ENCODE measurements around the gene RAB9B.
"Not testable (repeated sequence)": the region's sequence is repeated elsewhere in the genome, so short reads cannot be mapped to it uniquely, and the experiment has no call there.

RAB9B gene, protein sequence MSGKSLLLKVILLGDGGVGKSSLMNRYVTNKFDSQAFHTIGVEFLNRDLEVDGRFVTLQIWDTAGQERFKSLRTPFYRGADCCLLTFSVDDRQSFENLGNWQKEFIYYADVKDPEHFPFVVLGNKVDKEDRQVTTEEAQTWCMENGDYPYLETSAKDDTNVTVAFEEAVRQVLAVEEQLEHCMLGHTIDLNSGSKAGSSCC

DNA sequence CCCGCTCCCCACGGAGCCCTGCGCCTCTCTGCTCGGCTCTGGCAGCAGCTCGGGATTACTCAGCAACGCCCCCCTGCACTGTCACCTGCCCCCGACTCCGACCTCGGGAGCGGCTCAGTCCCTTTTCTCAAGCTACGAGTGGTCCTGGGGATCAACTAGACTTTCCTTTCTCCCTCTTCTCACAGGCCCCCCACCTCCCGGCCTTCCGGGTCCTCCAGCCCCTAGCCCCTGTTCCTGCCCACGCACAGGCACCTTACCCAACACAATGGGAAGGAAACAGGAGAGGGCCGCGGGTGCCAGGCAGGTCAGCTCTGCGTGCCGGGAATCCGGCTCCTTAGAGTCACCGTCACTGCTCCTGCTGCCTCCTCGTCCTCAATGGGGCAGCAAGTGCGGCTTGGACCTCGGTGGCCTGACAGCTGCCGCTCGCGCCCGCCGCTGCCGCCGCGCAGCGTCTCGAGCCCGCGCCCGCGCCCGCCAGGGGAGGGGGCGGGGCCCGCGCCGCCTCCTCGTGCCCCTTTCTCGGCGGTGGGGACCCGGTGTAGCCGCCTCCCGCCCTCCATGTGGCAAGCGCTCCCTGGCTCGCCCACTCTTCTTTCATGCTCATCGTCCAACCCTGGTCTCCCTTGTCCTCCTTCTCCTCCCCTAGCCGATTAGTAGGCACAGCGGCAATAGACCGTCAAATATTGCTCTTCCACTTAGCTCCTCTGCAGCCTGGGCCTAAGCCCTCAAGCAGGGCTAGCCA is at the start of gene RAB9B:
TSS of gene RAB9B (minus strand) at position 455 of the 742 bp plus-strand sequence. CDS start 6,473 bp downstream, outside the sequence.
- DNase-seq (ENCODE audit: low read depth in 2 of 2) = peak in 1 of 2 donors; percentile 29

DNA sequence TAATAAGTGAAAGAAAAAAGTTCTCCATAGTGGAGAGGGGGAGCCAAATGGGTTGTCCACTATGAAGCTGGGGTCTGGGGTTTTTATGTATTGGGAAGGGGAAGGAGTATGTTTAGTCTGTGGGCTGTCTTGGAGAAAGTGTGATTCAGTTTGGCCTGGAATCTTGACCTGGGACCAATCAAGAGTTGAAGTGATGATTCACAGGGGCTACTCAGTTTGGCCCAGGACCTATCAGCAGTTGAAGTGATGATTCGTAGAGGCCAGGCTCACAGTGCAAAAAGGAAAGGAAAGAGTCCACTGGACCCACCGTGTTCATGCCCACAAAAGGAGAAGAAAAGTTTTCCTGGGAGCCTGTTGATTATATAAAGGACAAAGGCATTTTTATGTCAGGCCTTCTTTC is 47.3 kb upstream of the RAB9B start:
- no peak for DNase-seq (ENCODE audit: low read depth in 2 of 2)

DNA sequence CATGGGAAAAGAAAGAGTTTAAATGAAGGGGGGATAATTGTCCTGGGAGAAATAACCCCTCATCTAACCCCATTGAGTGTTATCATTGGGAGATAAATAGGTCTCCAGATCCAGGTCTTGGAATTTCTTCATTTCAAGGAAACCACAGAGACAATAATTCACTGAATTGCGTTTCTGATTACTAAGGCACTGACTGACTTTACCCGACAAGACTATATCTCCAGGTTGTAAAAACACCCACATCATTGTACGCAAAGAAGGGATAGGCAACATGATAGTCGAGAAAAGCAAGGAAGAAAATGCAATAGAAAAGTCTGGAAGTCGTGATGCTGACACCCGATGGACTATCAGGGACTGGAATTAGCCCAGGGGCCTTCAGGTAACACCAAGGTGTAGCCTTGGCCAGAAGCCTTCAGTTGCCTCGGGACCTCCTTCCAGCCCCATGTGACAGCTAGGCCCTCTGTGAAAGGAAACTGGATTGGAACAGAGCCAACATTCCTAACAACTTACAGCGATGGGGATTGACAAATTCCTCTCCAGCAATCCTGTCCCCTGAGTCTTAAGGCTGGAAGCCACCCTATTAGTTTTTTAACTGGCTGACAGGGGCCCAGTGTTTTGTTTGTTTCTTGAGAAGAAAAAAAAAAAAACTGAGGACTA is 46.5 kb upstream of the RAB9B start:
- DNase-seq (ENCODE audit: low read depth in 2 of 2) = no peak

DNA sequence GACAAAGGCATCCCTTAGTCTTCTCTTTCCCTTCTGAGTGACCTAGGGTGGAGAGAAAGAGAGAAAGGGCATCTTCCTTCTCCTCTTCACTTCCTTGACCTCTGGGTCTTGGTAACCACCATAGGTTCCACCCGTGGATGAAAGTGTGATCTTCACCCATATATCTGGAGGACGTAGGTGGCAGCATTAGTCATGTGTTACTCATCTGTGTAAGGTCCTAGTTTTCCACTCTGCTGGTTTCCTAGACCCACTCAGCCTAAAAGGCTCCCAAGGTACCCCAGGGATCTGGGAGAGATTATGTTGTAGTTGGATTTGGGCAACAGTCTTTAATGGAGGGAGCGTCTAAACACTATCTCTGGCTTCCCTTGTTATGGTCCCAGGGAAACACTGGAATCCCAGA is 45.5 kb upstream of the RAB9B start:
- no peak for DNase-seq (ENCODE audit: low read depth in 2 of 2)

DNA sequence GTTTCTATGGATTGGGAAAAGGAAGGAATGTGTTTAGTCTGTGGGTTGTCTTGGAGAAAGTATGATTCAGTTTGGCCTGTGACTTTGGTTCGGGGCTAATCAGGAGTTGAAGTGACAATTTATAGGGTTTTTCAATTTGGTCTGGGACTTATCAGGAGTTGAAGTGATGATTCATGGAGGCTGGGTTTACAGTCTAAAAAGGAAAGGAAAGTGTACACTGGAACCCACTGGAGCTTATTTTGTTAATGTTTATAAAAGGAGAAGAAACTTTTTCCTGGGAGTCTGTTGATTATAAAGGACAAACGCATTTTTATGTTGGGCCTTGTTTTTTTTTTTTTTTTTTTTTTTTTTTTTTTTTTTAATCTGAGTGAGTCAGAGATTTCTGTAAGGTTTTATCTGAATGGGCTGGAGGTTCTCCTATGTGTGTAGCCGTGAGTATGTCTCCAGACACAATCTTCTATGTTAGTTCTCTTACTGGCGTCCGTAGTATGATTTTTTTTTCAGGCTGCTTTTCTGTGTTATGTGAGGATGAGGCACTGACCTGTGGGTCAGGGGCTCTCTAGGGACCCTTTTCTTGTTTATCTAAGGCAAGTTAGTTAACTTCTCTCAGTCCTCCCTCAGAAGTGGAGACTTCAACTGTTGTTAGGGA is 33.0 kb upstream of the RAB9B start:
- no peak for DNase-seq (ENCODE audit: low read depth in 2 of 2)

DNA sequence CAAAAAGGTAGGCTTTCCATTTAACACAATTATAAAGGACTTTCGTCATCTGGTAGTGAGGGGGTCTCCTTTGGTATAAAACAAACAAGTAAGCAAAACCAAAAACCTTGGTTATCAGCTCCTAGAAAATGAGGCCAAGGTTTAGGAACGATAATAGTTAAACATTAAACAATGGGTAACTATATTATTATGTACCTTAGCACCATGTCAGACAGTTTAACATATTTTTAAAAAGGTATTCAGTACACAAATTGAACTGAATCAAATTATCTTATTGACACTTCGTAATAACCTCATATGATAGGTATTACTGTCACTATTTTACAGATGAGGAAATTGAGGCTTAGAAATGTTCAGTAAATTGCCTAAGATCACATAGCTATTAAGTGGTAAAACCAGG is 32.1 kb upstream of the RAB9B start:
- no peak for DNase-seq (ENCODE audit: low read depth in 2 of 2)

DNA sequence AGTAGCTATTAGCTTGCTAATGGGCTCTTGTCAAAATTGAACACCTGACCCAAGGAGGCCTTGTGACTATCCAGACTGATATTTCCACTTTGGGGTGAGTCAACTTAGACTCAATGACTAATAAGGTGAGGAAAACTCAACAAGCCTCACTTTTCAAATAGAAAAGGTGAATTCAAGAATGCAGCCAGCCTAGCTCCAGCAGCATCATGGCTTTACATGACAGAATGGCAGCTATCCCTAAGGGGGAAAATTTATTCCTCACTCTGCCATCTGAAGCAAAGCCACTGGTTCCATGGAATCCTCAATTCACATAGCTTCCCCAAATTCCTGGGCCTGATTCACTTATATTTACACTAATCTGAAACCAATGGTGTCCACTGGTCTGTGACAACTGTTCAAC is 29.1 kb upstream of the RAB9B start:
- DNase-seq (ENCODE audit: low read depth in 2 of 2) = no peak

DNA sequence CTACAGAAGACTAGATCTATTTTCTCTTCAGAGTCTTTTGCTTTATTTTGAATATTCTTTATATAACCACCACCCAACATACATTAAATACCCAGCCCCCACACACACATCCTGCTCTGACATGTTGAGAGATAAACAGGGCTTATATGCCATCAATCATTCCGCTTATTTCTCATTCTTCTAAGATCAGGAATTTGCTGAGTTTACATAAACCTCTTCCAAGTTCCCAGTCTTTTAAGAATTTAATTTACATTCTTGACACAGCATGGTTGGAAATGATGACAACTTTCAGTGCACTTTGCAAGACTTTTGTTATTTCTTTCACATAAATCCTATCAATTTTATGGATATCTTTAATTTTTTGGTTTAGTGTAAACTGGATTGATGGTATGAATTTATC is 17.5 kb upstream of the RAB9B start:
- no peak for DNase-seq (ENCODE audit: low read depth in 2 of 2)

DNA sequence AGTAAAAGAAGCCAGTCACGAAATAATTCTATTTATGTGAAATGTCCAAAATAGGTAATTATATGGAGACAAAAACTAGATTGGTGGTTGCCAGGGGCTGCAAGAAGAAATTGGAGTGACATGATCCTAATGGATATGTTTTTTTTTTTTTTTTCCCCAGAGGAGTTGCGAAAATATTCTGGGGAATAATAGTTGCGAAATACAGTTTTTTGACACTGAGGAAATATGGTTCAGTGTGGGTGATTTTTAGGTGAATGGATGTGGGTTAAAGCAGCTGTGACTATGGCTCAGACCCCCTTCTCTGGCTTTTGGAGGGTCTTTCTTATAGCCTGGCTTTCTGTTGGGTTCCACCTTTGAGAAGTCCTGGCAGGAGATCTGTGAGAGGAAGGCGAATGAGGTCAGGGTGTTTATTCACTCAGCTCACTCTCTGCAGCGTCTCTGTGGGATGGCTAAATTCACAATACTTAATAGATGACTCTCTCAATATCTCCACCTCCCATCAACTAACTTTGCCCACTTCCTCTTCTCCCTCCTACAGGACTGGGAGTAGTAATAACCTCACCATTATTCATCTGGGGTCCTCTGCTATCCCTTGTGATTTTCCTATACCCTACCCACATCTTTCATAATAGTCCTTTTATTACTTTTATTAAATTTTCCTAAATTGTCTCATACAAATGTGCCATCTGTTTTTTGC is 15.3 kb upstream of the RAB9B start:
- DNase-seq (ENCODE audit: low read depth in 2 of 2) = no peak

DNA sequence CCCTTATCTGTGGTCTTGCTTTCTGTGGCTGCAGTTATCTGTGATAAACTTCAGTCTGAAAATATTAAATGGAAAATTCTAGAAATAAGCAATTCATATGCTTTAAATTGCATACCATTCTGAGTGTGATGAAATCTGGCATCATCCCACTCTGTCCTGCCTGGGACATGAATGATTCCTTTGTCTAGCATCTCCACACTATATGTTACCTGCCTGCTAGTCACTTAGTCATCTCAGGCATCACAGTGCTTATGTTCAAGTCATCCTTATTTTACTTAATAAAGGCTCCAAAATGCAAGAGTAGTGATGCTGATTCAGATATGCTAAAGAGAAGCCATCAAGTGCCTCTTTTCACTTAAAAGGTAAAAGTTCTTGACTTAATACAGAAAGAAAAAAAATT is 14.3 kb upstream of the RAB9B start:
- DNase-seq (ENCODE audit: low read depth in 2 of 2) = no peak

DNA sequence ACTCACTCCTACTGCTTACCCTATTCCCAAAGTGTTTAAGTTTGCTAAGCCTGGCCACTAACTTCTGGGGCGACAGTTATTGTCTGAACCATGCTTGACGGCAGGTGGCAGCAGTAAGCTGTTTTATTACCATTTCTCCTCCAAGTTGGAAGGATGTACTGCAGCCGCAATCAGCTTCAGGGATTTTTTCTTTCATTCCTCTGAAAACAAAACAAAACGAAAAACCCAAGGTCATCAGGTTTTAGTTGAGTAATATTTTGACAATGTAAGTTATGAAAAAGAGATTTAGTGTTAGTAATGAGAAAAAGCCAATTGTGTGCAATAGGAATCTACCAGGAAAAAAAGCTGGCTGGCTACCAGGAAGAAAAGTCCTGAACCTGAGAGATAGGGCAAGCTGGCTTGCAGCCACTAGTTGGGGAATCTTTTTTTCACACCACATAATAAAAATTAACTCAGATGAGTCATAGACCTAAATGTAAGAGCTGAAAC is 13.2 kb upstream of the RAB9B start:
- DNase-seq (ENCODE audit: low read depth in 2 of 2) = peak in 1 of 2 donors; percentile 15

DNA sequence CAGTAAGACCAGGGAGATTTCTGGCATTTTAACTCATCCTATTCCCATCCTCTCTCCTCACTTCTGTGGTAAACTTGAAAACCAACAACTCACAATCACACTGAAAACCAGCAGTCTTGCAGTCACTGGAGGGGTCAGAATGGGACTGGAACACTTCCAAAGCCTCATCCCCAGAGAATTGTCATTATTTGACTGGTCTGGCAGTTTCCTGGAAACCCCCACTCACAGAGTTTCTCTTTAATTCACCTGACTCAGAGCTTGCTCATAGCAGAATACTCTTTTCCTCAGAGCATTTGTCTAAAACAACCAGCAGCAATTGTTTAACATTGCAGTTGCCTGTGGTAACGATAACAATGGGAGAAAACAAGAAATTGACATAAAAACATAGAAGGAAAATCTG is 7.3 kb upstream of the RAB9B start:
- DNase-seq (ENCODE audit: low read depth in 2 of 2) = no peak

DNA sequence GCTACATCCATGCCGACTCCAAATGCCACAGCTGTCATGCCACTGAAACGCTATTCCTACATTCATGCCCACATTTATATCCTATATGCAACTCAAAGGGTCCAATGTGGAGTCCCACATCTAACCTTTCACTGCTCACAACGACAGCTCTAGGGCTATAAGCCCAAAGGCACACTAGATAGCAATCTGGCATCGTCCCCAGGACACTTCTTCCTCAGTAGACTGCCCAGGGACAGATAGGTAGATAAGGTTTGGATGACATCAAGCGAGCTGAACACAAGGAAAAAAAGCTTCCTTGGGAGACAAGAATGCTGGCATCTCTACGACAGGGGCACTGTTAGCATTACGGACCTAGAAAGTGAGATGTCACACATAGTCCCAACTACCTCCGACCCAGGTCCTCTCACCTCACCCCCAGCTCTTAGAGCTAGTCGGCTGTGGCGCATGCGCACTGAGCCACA is 685 bp downstream of the RAB9B start:
- peak in 1 of 2 donors; percentile 32 for DNase-seq (ENCODE audit: low read depth in 2 of 2)

DNA sequence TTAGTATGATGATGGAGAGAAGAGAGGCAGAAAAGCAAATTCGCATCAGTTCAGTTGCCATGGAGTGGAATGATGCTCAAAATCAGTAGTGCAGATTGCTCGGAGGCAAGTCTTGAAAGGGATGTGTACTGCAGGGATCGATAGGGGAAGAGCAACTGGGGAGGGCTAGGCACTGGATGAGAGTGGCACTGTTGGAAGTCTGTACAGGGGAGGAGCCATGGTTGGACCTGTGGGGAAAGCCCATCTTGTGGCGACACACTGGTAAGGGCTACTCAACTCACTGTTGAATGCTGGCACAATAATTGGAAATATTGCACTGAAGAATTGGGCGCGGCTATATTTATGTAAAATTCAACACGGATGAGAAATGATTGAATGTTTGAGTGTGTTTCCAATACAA is 1.2 kb downstream of the RAB9B start:
- DNase-seq (ENCODE audit: low read depth in 2 of 2) = no peak

DNA sequence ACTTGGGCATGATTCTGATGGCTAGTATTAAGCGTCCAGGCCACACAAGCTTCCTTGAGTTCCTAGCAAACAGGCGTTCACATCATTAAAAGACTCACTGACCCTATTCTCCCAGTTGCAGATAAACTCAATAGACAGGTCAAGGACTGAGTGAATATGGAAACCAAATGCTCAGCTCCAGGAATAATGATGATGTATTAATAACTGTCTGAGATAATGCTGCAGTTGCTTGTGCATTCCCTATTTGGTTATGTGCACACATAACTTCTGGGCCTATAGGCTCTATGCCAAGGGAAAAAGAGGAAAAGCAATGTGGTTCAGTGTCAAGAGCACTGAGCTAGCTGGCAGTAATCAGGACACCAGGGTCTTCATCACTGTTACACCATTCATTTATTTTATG is 3.5 kb downstream of the RAB9B start:
- no peak for DNase-seq (ENCODE audit: low read depth in 2 of 2)

DNA sequence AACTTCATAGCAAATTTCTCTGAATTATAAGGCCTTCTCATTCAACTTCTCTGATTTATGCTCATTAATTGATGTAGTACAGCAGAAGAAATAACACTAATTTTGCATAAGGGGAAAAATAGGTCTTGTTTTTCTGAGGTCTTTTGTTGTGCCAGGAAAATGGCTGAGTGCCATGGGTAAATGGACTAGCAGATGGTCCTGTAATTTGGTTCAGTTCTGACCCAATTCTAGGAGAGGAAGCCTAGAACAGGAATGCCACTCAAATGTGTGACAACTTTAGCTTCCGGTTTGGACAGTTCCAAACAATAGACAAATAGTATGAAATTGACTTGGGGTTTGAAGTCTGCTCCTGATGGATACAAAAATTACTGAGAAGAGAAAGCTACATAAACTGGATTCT is 6.2 kb downstream of the RAB9B start:
- no peak for DNase-seq (ENCODE audit: low read depth in 2 of 2)

DNA sequence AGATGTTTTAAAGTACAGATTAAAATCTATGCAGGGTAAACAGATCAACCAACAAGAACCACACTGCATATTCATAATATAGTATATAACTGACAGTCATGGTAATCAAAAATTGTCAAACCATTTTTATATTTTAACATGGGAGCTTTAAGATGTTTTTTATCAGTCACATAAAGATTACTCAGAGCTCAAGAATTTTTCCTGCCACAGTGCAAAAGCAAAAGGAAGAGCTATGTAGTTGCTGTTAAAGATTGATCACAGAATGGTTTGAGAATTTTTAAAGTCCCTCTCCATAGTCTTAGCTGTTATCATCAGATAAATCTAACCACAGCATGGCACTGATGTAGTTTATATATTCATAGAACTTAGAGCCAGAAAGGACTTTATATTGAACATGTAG is 8.5 kb downstream of the RAB9B start:
- DNase-seq (ENCODE audit: low read depth in 2 of 2) = no peak

DNA sequence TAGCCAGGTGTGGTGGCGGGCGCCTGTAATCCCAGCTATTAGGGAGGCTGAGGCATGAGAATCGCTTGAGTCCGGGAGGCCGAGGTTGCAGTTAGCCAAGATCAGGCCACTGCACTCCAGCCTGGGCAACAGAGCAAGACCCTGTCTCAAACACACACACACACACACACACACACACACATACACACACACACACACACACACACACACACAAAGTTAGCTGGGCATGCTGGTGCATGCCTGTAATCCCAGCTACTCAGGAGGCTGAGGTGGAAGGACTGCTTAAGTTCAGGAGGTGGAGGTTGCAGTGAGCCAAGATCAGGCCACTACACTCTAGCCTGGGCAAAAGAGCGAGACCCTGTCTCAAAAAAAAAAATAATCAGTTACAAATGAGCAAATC is 11.3 kb downstream of the RAB9B start:
- DNase-seq (ENCODE audit: low read depth in 2 of 2) = not testable (repeated sequence)

DNA sequence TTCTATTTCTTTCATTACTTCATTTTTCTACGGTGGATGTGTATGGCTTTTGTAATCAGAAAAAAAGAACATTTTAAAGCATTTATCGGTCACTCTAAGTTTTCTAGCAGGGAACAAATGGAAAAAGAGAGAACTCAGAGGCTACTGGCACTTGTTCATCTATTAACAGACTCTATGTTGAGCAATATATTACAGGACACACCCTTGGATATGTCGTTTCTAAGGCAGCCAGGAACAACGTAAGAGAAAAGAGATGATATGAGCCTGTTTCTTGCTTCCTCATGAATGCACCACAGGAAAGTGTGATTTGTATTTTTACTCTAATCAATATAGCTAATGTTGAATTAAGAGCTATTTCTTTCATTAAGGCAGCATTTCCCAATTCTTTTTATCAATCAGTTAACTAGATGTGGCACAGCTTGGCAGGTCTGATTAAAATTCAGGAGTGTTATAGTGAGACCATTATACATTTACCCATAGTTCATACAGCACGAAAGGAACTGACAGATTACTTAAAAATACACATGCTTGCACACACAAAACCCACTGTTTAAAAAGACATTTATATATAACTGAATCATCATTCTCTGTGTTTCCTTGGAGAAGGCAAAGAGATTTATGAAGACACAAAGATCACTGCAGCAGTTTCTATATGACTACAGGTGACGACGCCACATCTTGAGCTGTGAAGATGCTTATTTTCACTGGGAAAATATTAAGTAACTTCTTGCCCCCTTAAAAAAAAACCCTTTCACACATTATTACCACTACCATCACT is 13.0 kb downstream of the RAB9B start:
- DNase-seq (ENCODE audit: low read depth in 2 of 2) = no peak

DNA sequence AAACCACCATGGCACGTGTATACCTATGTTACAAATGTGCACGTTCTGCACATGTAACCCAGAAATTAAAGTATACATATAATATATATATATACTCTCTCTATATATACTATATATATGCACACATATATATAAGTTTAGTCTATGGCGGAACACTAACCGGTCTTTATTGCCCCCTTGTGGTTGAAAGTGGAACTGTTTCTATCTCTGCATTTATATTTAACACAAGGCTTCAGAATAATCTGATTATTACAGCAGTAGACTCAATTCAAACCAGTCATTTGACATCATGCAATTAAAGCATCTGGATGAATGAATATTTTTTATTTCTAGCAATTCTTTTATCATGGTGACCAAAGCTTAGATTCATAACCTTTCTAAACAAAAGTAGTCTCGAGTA is 14.6 kb downstream of the RAB9B start:
- DNase-seq (ENCODE audit: low read depth in 2 of 2) = no peak

DNA sequence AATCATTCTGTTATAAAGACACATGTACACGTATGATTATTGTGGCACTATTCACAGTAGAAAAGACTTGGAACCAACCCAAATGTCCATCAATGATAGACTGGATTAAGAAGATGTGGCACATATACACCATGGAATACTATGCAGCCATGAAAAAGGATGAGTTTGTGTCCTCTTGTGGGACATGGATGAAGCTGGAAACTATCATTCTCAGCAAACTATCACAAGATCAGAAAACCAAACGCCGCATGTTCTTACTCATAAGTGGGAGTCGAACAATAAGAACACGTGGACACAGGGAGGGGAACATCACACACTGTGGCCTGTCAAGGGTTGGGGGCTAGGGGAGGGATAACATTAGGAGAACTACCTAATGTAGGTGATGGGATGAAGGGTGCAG is 15.0 kb downstream of the RAB9B start:
- not testable (repeated sequence) for DNase-seq (ENCODE audit: low read depth in 2 of 2)
